HG03565 (cell line): ENCODE measurements around the gene ERBIN.
"Not testable (repeated sequence)": the region's sequence is repeated elsewhere in the genome, so short reads cannot be mapped to it uniquely, and the experiment has no call there.

ENCODE experiments used
- ATAC-seq: cut with Tn5 transposase; IDR thresholded peaks from one replicate; pipeline ENCODE4 v1.9.1; 2021; ENCODE audit warnings: mild to moderate bottlenecking, moderate library complexity; ENCODE audit not compliant: unreplicated experiment

The ERBIN gene

DNA sequence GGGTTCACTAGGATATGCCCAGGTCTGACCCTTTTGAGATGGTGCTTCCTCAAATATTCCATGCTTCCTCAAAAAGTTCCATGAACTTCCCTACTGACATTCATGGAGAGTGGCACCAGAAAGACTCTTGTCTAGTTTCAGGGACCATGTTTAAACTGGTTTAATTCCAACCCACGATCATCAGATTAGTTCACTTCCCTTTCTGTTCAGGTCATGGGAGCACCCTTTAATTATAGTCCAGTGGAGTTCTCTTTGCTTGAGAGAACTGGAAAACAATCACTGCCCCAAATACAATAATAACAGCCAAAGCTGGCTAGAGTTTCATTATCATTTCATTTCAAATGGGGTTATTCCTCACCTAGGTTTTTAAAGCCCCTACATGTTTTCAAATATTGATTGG, 9.7 kb upstream of the ERBIN start:
- no peak for ATAC-seq

DNA sequence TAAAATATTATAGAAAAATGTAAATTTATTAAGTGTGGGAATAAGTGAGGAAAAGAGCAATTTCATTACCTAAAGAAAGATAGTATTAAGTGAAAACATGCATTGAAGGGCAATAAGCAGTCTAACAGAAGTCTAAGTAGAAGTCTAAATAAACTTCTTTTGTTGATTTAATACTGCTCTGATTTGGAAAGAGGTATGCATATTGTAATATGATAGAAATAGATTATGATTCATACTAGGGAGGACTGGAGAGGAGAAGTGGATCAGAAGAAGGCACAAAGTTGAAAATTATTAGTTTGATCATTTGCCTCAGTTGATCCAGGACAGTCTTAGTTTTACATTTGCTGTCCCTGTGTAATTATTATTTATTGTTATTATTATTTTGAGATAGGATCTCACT, 6.6 kb upstream of the ERBIN start:
- ATAC-seq = no peak

DNA sequence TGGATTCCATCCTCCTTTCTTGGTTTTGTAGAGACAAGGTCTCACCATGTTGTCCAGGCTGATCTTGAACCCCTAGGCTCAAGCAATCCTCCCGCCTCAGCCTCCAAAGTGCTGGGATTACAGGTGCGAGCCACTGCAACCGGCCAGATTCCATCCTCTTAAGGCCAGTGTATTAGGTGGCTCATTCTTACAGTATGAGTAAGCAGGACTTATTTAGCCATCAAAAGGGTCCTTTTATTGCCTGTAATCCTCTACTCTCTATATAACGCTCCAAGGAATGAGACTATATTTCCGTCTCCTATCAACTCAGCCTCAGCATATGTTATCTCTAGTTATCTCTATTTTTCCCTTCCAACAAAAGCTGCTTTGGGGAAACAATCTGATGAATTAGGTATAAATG, 3.0 kb upstream of the ERBIN start:
- ATAC-seq = no peak

DNA sequence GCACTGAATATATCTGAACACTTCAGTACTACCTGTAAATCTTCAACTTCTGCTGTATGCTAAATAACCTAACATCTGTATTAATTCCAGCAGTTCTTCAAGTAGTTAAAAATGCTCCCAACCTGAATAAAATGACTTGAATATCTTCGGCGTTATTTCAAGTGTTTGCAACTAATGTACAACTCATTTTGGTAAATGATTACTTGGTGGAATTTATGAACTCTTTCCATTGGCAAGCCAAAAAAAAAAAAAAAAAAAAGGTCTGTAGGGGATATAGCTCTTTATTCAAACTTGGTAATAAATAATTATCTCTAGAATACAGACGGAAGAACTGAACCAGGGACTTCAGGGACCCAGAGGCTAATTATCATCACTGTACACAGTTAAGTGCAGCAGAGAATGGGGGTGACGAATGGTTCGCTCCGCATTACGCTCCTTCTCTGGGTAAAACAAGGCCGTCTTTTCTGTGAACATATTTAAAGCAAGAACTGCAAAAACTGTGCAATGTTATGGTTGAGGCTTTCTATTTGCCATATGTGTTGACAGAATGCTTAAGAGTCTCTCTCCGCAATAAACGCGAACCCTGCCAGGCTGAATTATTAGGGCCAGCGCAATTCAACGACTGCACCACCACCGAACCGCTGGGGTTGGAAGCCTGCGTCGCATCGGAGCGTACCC, 1.9 kb upstream of the ERBIN start:
- no peak for ATAC-seq

DNA sequence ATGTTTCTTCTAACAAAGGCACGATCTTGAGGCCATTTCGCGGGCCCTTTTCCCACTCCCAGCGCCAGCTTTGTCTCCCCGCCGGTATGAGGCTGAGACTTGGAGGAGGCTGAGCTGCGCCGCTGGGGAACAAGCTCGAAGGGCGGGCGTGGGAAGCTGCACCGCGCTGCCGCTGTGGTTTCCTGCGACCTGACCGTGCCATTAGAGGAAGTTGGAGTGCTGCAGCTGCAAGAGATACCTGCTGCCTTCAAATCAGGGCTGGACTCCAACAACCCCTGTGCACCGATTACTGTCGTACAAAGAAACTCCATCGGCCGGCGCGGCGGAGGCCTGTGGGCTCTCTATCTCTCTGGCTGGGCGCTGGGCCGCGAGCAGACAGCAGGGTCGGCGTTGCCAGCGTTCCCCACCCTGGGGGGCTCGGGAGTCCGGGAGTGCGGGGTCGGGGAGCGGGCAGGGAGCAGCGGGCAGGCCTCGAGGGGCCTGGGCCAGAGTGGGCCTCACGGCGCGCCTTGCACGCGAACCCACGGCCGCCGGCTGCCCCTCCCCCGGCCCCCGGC, 1.3 kb upstream of the ERBIN start:
- ATAC-seq = peak; percentile 45

DNA sequence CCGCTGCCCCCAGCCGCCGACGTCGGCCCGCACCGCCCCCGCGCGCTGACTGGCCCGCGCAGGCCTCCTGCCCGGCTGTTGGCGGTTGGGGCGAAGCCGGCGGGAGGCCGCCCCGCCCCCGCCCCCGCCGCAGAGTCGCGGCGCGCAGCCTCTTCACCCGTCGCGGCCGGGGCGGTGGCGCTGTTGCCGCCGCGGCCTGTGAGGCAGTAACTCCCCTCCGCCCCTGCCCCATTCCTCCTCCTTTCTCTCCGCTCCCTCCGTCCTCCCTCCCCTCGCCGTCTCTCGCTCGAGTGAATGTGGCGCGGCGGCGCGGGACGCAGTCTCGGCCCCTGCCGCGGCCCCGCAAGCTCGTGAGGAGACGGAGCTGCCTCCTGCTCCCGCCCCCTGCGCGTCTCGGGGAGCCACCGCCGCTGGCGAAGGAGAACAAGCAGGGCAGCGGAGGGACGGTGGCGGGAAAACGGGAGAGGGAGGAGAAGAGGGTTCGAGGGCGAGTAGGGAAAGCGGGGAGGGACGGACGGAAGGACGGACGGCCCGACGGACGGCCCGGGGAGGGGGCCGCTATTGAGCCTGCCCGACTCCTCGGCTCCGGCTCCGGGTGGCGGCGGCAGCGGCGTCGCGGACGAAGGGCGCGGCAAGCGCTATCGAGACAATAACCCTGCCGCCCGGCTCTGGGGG, 637 bp upstream of the ERBIN start:
- ATAC-seq = peak; percentile 46

DNA sequence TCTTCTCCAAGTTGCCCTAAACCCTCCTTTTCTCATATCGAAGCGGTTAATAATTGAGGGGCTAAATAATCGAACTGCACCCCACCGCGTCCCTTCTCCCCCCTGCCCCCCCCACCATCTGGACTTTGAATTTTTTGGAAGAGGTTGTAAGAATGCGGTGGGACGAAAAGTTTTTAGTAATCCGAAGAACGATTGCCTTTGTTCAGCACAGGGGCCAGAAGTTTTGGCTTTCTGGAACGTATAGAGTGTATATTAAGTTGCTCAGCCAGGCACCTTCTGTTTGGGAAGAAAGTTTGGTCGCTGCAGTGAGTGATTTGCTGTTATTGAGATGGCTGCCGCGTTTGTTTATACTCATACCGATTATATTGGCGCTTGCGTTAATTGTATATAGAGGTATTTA, 518 bp downstream of the ERBIN start:
- no peak for ATAC-seq

DNA sequence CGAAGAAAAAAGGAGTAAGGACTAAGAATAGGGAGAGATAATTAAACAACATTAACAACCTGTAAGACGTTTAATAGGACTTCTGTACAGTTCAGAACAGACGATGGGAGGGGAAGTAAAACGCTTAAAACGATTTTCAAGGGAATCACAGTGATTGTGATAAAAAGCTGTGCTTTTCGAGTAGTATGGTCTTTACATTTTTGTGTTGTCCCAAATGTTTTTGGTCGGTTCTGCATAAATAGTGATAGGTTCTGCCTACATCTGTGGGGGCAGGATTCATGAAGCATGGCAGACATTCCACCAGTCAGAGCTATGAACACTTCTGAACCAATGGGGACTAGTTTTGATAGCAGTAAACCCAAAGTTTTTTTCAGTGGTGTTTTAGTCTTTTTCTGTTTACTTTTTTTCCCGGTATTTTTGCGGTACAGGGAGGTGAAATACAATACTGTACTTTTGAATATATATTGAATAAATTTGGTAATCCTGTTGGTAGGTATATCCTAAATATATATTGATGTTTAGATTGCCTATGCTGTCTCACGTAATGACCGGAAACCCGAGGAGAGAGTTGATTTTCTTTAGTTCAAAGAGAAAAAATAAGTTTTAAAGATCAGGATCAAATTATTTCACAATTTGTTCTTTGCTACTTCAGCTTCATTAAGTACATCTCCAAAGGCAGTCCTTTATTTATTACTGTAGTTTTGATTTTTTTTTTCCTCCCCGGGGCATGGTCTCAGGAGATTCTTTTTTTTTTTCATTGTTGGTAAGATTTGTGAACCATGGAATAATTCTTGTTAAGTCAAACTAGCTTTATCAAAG, 1.3 kb downstream of the ERBIN start:
- no peak for ATAC-seq

DNA sequence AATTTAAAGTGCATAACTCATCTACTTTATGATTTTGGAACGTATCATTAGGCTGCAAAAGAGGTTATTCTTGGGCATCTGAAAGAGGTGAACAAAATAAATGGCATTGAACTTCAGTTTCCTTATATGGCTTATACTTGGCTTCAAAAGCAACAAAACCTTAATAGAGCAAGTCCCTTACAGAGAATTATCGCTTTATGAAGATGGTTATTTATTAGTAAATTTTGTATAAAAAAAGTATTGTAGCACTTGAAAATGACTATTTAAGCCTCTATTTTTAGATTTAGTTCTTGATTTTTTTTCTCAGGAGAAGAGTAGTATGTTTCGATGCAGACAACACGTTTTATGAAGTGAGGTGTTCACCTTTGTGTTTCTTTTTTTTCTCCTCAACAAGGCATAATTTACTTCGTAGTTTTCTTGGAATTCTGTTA, 2.0 kb downstream of the ERBIN start:
- ATAC-seq = no peak

DNA sequence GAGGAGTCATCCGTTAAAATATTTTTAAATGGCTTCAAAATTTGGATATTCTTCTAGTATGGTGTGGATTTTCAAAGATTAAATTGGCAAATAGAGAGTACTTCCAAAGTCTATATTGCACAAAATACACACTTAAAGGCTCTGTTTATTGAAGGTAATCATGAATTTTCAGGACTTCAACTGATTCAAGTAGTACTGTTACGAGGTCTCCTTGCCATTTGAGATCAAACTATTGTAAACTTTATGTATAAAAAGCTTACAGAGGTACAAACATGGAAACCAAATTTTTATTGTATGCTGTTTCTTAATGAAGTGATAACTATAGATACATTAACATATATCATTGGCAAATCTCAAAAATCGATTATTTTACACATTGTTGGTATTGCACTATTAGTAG, 2.5 kb downstream of the ERBIN start:
- ATAC-seq = no peak

DNA sequence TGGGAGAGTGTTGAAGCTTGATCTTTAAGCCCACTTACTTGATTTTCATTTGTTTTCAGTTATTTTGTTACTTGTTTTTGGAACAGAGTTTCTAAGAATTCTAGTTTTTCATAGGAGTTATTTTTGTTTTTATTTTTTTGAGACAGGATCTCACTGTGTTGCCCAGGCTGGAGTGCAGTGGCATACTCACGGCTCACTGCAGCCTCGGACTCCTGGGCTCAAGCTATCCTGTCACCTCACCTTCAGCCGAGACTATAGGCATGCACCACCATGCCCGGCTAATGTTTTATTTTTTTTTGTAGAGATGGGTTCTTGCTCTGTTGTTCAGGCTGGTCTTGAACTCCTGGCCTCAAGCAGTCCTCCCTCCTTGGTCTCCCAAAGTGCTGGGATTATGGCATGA, 6.3 kb downstream of the ERBIN start:
- no peak for ATAC-seq

DNA sequence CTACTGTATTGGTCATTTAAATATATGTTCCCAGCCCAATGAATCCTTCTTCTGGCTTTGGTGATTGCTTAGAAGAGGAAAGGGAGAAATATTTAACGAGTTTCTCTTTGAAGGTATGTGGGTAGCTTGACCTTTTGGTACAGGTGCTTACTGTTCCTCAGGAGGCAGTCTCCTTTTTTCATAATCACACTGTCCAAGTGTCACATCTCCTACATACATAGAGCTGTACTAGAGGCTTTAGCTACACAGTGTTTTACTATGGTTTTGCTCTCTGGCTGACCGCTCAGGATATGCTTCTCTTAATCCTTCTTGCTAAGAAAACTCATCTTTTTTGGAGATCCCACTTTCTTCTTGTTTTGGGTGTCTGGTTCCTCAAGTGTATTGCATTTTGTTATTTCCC, 6.9 kb downstream of the ERBIN start:
- ATAC-seq = no peak

DNA sequence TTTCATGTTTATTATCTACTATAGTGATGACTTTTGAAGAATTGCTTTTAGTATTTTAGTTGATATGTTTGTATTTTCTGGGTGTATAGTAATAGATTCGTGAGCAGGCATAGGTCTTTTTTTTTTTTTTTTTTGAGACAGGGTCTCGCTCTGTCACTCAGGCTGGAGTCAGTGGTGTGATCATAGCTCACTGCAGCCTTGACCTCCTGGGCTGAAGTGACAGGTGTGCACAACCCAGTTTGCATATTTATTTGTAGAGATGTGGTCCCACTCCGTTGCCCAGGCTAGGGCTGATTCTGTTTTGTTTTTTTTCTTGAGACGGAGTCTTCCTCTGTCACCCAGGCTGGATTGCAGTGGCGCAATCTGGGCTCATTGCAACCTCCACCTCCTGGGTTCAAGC, 11.9 kb downstream of the ERBIN start:
- peak; percentile 56 for ATAC-seq

DNA sequence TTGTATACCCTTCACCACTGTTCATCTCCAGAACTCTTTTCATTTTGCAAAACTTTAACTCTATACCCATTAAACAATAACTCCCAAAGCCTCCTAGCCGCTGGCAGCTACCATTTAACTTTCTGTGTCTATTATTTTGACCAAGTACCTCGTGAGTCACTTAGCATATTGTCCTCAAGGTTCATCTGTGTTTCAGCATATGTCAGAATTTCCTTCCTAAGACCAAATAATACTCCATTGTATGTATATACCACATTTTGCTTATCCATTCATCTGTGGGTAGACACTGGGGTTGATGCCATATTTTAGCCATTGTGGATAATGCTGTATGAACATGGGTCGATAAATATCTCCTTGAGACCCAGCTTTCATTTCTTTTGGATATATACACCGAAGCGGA, 17.4 kb downstream of the ERBIN start:
- no peak for ATAC-seq

DNA sequence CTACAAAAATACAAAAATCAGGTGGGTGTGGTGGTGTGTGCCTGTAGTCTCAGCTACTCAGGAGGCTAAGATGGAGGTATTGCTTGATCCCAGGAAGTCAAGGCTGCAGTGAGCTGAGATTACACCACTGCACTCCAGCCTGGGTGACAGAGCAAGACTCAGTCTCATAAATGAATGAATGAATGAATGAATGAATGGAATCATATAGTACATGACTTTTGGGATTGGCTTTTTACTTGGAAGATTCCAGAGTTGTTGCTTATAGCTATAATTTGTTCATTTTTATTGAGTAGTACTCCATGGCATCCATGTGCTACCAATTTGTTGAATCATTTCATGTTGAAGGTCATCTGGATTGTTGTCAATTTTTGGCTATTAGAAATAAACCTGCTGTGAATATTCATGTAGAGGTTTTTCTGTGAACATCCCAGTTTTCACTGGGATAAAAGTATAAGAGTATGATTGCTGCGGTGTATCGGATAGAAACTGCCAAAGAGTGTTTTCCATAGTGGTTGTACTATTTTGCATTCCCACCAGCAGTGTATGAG, 19.9 kb downstream of the ERBIN start:
- ATAC-seq = no peak

DNA sequence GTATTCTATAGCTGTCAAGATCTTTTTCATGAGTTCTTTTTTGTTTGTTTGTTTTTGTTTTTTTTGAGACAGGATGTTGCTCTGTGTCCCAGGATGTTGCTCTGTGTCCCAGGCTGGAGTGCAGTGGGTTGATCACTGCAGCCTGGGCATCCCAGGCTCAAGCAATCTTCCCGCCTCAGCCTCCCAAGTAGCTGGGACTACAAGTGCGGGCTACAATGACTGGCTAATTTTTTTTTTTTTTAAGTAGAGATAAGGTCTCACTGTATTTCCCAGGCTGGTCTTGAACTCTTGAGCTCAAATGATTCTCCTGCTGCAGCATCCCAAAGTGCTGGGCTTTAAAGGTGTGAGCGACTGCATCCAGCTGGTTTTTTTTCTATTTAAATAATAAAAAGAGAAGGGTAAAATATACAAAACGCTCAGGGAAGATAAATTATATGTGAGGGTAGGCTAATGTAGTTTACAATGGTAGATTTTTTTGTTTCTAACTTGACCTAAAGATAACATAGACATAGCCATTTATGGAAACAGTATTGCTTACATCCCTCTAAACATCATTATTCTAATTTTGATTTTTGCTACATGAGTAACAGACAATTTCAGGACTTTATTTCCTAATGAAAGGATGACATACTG, 21.9 kb downstream of the ERBIN start:
- no peak for ATAC-seq

DNA sequence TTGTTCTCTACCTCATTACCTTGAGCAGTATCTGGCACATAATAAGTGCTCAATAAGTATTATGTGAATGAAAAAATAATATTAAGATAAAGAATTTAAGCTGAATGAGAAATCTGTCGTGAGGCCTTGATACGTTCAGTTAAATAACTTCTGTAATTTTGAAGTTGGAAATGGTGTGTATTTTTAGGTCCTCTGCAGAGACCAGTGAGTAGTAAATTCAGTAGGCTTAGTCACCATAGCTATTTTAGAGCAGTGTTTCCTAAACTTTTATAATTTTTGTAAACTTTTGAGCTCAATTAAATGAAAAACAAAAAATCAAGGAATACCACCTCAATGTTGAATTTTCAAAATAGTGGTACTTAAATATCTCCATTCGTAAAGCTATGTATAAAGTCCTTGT, 25.0 kb downstream of the ERBIN start:
- no peak for ATAC-seq

DNA sequence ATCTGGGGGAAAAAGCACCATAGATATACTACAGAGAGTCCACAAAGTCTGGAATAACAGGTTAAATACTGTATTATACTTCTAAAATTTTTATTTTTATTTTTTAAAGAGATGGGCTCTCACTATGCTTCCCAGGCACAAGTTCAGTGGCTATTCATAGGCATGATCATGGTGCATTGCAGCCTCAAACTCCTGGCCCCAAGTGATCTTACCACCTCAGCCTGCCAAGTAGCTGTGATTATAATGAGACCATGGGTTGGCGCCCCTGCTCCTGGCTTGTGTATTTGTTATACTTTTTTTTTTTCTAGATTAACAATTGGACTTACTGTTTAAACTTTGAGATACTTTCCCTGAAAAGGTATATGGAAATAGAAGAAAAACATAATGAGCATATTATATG, 25.9 kb downstream of the ERBIN start:
- ATAC-seq = no peak

DNA sequence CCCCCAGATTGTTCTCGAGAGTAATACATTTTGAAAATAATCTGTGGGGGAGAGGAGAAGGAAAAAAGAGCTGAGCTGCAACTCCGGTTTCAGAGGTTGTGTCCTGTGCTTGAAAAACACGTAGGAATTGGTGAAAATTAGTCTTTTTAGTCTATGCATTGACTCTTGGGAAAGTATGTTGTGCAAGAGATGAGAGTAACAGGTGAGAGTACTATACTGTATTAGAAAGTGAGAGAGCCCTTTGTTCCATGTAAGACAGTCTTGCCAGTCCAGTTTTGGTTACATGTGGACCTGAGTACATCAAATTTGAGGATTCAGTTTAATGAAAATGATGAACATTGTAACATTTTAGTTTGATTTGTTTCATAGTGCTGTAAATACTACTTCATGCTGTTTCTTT, 27.8 kb downstream of the ERBIN start:
- ATAC-seq = no peak

DNA sequence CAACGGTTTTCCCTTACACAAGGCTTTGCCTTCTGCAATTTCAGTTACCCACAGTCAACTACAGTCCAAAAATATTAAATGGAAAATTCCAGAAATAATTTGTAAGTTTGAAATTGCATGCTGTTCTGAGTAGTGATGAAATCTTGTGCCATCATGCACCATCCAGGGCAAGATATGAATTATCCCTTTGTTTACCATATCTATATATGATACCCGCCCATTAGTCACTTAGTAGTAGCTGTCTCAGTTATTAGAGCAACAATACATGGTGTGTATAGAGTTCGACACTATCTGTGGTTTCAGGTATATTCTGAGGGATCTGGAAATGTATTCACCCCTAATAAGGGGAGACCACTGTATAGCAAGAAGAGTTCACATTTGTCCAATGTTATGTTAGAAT, 29.4 kb downstream of the ERBIN start:
- no peak for ATAC-seq

DNA sequence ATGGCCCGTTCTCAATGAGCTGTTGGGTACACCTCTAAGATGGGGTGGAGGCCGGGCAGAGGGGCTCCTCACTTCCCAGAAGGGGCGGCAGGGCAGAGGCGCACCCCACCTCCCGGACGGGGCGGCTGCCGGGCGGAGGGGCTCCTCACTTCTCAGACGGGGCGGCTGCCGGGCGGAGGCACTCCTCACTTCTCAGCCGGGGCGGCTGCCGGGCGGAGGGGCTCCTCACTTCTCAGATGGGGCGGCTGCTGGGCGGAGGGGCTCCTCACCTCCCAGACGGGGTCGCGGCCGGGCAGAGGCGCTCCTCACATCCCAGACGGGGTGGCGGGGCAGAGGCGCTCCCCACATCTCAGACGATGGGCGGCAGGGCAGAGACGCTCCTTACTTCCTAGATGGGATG, 31.3 kb downstream of the ERBIN start:
- ATAC-seq = not testable (repeated sequence)
